Uterus (tissue), 4 donors: ENCODE results near the gene SAMD14. TPM values are rescaled to one million over a fixed set of nuclear protein-coding genes. Genes with fewer than 3 reads are reported as not detected.
A peak's percentile ranks its signal among the peaks of the same experiment; 100 is the strongest.

Source experiments
- DNase-seq, 2 donors: peaks; one replicate each; pipeline ENCODE4 v3.0.0-alpha.2; 2019 to 2020
- H3K27ac ChIP-seq, 2 donors: fragments of 200-600 bp; sonication (generic); 1 replicate in 1 of 2; 2 replicates in 1 of 2; pipeline ENCODE4 v1.5.1; 2016 to 2018
- H3K27me3 ChIP-seq, 2 donors: fragments of 200-600 bp; sonication (generic); one replicate each; pipeline ENCODE4 v1.5.1; 2018 to 2019; ENCODE audit warnings: control low read depth in 1 of 2
- H3K36me3 ChIP-seq, 2 donors: fragments of 200-600 bp; sonication (generic); one replicate each; pipeline ENCODE4 v1.5.1; 2019; ENCODE audit warnings: control low read depth in 1 of 2
- H3K4me1 ChIP-seq, 2 donors: fragments of 200-600 bp; sonication (generic); one replicate each; pipeline ENCODE4 v1.5.1; 2018 to 2019; ENCODE audit warnings: control low read depth in 1 of 2
- H3K4me3 ChIP-seq, 2 donors: fragments of 200-600 bp; sonication (generic); 1 replicate in 1 of 2; 2 replicates in 1 of 2; pipeline ENCODE4 v1.5.1; 2018 to 2019; ENCODE audit warnings: mild to moderate bottlenecking in 1 of 2
- H3K9me3 ChIP-seq, 2 donors: fragments of 200-600 bp; sonication (generic); one replicate each; pipeline ENCODE4 v1.5.1; 2019; ENCODE audit warnings: control low read depth in 1 of 2
- POLR2A ChIP-seq, 2 donors: fragments of 450-650 bp; IDR thresholded peaks; one replicate each; pipeline ENCODE4 v1.6.1; 2016; ENCODE audit warnings: antibody characterized with exemption in 2 of 2, mild to moderate bottlenecking in 1 of 2, moderate library complexity in 1 of 2
- intact Hi-C: fragments of 100-400 bp; cut with DNase I; formaldehyde crosslinking; loops from one replicate; pipeline ENCODE4 v1.15.1; 2023; ENCODE audit warnings: low total_unique reads
- total RNA-seq, 4 donors: library from RNA; depleted of rRNA in 3 of 4; stranded (reverse); fragments of >200 nt in 3 of 4; gene quantifications; one replicate each; pipeline versions ENCODE4 v1.1.0 to v1.2.4, GENCODE V29; 2014 to 2023
- TF ChIP-seq, protein P1 (sequence below), 4 experiments: fragments of 200-600 bp in 2 of 4; fragments of 450-650 bp in 2 of 4; sonication (generic) in 2 of 4; IDR thresholded peaks; one replicate each; pipeline ENCODE4 v1.5.1; 2016 to 2019; ENCODE audit warnings: antibody characterized with exemption in 4 of 4, mild to moderate bottlenecking in 2 of 4, moderate library complexity in 1 of 4
- donor health status: DM: yes; HTN: yes; CAD: no.

The SAMD14 gene
- 10 to 100 TPM in 1 of 4 donors, 1 to 10 TPM in 2, not detected in 1; 2.3 to 11.3 (median 6.2) TPM for total RNA-seq

DNA sequence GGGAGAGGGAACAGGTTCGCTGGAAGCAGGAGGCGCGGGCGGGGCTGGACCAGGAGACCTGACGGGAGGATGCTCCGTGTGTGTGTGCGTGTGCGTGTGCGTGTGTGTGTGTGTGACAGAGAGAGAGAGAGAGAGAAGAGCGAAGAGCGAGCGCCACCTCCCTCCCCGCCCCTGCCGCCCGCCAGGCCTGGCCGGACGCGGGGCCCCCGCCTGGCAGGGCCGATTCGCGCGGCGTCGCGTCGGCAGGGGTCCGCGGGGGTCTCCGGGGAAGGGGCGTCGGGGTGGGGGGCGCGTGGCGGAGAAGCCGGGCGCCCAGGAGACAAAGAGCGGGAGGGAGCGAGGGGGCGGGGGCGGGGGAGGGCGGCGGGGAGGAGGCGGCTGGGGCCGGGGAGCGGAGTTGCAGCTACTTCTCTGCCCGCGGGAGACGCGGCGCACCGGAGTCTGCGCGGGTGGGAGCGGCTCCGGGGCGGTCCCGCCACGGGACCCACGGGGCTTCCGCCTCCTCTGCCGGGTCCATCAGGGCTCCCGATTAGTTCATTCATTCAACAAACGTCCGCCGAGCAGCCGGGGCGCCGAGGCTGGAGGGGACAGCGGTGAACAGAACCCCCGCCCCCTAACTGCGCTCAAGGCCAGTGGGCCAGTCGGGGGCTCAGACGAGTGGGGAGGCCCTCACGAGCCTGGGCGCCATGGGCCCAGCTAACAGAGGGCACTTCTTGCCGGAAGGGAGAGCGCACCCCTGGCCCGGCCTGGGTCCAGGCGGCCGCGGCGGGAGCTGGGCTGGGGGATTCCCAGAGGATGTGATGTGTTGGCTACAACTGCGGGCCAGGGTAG lies at the start of gene SAMD14:
Gene SAMD14, minus strand, starts transcription at position 433 of the 831 bp plus-strand sequence. CDS start 5,201 bp downstream, outside the sequence.
- Histone ChIP-seq H3K4me1 (peaks cover 0 to 5% of the 10 kb centered on the region in 2 donors), H3K4me3 (peak within 1 kb of the TSS; percentile 22 to 27), H3K9me3 (no peaks in the 10 kb centered on the region), H3K27ac (no peak within 1 kb of the TSS), H3K27me3 (no peaks in the 10 kb centered on the region), H3K36me3 (no peaks in the 10 kb centered on the region)
- intact Hi-C loops, result no loop called here
- no peak for DNase-seq
- TF ChIP-seq, protein P1, sequence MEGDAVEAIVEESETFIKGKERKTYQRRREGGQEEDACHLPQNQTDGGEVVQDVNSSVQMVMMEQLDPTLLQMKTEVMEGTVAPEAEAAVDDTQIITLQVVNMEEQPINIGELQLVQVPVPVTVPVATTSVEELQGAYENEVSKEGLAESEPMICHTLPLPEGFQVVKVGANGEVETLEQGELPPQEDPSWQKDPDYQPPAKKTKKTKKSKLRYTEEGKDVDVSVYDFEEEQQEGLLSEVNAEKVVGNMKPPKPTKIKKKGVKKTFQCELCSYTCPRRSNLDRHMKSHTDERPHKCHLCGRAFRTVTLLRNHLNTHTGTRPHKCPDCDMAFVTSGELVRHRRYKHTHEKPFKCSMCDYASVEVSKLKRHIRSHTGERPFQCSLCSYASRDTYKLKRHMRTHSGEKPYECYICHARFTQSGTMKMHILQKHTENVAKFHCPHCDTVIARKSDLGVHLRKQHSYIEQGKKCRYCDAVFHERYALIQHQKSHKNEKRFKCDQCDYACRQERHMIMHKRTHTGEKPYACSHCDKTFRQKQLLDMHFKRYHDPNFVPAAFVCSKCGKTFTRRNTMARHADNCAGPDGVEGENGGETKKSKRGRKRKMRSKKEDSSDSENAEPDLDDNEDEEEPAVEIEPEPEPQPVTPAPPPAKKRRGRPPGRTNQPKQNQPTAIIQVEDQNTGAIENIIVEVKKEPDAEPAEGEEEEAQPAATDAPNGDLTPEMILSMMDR (IDR thresholded peaks at IDR 0.05), result no peak
- no peak for TF ChIP-seq POLR2A (IDR thresholded peaks at IDR 0.05)

DNA sequence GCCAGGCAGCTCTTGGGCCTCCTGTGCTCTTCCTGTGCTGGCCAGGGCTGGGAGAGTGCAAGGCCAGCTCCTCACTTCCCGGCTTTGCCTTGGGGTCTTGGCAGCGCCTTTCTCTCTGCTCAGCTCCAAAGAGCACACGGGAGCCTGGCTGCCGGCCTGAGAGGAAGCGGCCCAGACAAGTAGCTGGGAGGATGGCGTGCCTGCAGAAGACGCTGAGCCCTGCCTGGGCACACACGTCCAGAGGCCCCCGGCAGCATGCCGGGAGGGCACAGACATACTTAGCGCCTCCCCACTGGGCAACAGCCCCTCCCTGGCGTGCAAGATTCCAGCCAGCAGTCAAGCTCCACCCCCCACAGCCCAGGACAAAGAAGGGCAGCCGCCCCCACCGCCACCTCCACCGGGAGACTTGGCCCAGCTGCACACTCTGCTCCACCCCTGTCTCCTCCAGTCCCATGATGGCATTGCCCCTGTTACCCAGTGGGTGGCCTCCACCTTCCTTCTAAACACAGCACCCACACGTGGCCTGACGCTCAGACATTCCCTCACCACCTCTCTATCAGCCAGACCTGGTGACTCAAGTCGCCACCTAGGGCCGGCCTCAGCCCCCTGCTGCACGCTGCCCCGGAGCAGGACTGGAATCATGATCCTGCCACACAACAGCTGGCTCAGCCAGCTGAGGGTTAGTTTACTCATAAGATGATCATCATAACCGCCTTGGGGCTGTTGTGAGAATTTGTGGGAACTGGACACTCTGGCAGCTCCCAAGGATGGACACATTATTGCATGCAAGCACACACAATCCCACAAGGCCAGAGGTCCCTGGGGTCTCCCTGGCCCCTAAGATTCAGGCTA lies 48.2 kb upstream of the SAMD14 start:
- DNase-seq, result peak; percentile 70 to 76
- intact Hi-C loops, result no loop called here
- no peak for TF ChIP-seq POLR2A (IDR thresholded peaks at IDR 0.05)
- TF ChIP-seq, protein P1 (IDR thresholded peaks at IDR 0.05), result peak; percentile 55 to 60 (median 60)
- peak overlapping the region; percentile 82 to 88 for H3K27ac ChIP-seq
- no peaks in the 10 kb centered on the region for H3K36me3 ChIP-seq
- no peaks in the 10 kb centered on the region for H3K27me3 ChIP-seq
- no peaks in the 10 kb centered on the region for H3K9me3 ChIP-seq
- no peak overlapping the region for H3K4me3 ChIP-seq
- H3K4me1 ChIP-seq, result peaks cover 0 to 15% of the 10 kb centered on the region in 2 donors

DNA sequence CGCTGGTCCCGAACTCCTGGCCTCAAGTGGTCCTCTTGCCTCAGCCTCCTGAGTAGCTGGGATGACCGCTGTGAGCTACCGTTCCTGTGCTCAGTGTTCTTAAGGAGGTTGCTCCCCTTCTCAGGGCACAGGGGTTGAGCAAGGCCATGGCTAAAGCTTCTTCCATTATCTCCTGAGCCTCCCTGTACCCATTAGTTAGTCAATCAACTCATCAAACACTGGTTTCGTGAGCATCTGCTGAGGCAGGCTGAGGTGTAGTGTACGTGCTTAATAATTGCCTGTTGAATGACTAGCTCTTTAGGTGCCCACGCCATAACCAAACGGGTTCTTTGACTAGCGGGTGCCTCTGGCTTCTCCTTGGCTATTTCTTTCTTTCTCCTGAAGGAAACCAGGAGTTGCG lies 47.5 kb upstream of the SAMD14 start:
- Histone ChIP-seq H3K4me3 (no peak overlapping the region), H3K36me3 (no peaks in the 10 kb centered on the region), H3K27me3 (no peaks in the 10 kb centered on the region), H3K27ac (peak overlapping the region; percentile 82 to 88), H3K9me3 (no peaks in the 10 kb centered on the region), H3K4me1 (peaks cover 0 to 17% of the 10 kb centered on the region in 2 donors)
- TF ChIP-seq POLR2A (IDR thresholded peaks at IDR 0.05), result no peak
- TF ChIP-seq, protein P1 (IDR thresholded peaks at IDR 0.05), result no peak
- intact Hi-C loops, result no loop called here
- DNase-seq, result no peak

DNA sequence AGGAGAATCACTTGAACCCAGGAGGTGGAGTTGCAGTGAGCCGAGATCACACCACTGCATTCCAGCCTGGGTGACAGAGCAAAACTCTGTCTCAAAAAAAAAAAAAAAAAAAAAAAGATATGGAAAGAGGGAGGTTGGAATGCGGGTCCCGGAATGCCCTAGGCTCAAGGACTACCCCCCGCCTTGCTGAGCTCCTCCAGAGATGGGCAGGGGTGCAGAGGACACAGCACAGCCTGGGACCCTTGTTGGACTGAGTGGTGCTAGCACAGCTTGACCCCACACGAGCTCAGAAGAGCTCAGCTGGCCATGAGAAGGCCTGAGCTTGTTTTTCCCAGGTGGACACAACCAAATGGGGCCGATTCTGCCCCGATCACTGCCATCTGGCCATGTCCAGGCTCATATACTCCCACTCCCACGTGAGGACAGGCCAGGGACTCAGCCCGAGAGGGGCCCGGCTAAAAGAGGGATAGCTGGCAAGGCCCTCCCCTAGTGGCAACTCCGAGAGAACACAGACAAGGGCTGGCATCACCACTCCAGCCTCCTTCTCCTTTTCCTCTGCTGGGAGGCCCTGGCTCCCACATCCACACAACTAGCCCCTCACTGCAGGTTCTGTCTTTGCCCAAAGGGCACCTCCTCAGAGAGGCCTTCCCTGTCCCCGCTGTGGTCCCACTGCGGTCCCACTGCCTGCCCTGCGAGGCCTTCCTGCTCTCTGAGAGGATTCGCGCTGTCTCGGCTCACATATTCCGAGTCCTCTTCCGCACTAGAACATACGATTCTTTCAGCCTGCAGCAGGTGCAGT lies 46.8 kb upstream of the SAMD14 start:
- TF ChIP-seq, protein P1 (IDR thresholded peaks at IDR 0.05), result no peak
- TF ChIP-seq POLR2A (IDR thresholded peaks at IDR 0.05), result no peak
- no peak overlapping the region for H3K4me3 ChIP-seq
- no peaks in the 10 kb centered on the region for H3K27me3 ChIP-seq
- DNase-seq, result no peak
- intact Hi-C loops, result no loop called here
- H3K9me3 ChIP-seq, result no peaks in the 10 kb centered on the region
- no peaks in the 10 kb centered on the region for H3K36me3 ChIP-seq
- H3K27ac ChIP-seq, result peak overlapping the region; percentile 82 to 88
- peaks cover 0 to 17% of the 10 kb centered on the region in 2 donors for H3K4me1 ChIP-seq
